ENCODE results near the gene LRRC3.

The LRRC3 gene

DNA sequence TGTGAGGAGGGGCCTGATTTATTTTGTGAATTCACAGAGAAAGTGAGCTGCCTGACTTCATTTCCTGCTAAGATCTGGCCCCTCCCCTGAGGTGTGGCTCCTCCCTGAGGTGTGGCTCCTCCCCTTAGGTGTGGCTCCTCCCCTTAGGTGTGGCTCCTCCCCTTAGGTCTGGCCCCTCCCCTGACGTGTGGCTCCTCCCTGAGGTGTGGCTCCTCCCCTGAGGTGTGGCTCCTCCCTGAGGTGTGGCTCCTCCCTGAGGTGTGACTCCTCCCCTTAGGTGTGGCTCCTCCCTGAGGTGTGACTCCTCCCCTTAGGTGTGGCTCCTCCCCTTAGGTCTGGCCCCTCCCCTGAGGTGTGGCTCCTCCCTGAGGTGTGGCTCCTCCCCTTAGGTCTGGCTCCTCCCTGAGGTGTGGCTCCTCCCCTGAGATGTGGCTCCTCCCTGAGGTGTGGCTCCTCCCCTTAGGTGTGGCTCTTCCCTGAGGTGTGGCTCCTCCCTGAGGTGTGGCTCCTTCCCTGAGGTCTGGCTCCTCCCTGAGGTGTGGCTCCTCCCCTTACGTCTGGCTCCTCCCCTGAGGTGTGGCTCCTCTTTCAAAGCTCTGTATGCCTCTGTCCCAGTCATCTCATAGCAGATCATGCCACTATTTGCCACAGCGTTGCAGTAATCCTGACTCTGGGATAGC, 26.9 kb upstream of the LRRC3 start:
- POLR2A ChIA-PET, result interaction anchor here (1.1 kb wide), 1 partner anchor 90 kb away, joined by 3 read pairs; no protein-coding TSS in a partner anchor
- TF ChIP-seq MZF1 (tag by site-specific recombination; IDR thresholded peaks at IDR 0.05; ENCODE audit: borderline replicate concordance), result no peak
- TF ChIP-seq SP3 (tag by site-specific recombination; IDR thresholded peaks at IDR 0.05), result peak; percentile 50
- TF ChIP-seq KLF8 (tag by site-specific recombination; IDR thresholded peaks at IDR 0.05), result peak; percentile 76
- TF ChIP-seq ZNF843 (tag by site-specific recombination; IDR thresholded peaks at IDR 0.05), result no peak
- TF ChIP-seq, protein P1, sequence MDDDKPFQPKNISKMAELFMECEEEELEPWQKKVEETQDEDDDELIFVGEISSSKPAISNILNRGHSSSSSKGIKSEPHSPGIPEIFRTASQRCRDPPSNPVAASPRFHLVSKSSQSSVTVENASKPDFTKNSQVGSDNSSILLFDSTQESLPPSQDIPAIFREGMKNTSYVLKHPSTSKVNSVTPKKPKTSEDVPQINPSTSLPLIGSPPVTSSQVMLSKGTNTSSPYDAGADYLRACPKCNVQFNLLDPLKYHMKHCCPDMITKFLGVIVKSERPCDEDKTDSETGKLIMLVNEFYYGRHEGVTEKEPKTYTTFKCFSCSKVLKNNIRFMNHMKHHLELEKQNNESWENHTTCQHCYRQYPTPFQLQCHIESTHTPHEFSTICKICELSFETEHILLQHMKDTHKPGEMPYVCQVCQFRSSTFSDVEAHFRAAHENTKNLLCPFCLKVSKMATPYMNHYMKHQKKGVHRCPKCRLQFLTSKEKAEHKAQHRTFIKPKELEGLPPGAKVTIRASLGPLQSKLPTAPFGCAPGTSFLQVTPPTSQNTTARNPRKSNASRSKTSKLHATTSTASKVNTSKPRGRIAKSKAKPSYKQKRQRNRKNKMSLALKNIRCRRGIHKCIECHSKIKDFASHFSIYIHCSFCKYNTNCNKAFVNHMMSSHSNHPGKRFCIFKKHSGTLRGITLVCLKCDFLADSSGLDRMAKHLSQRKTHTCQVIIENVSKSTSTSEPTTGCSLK (tag by site-specific recombination; IDR thresholded peaks at IDR 0.05), result no peak
- TF ChIP-seq ZNF341 (tag by site-specific recombination; IDR thresholded peaks at IDR 0.05; ENCODE audit: low read depth), result peak; percentile 45
- H3K27ac ChIP-seq (ENCODE audit: extremely low read depth, low read depth, low read length), result no peak overlapping the region
- H3K9me3 ChIP-seq (ENCODE audit: control insufficient read depth, insufficient read depth, low read depth, low read length), result no peaks in the 10 kb centered on the region
- H3K4me1 ChIP-seq (ENCODE audit: control insufficient read depth, insufficient read depth, low read length), result no peaks in the 10 kb centered on the region
- no peaks in the 10 kb centered on the region for H3K36me3 ChIP-seq (ENCODE audit: control insufficient read depth in 2 of 2, insufficient read depth in 1 of 2, low read length in 2 of 2)
- no peak overlapping the region for H3K4me3 ChIP-seq (ENCODE audit: low read depth, low read length)
- CTCF ChIA-PET, result interaction anchor here (0.6 kb wide), 1 partner anchor 665 kb away, joined by 5 read pairs; no protein-coding TSS in a partner anchor

DNA sequence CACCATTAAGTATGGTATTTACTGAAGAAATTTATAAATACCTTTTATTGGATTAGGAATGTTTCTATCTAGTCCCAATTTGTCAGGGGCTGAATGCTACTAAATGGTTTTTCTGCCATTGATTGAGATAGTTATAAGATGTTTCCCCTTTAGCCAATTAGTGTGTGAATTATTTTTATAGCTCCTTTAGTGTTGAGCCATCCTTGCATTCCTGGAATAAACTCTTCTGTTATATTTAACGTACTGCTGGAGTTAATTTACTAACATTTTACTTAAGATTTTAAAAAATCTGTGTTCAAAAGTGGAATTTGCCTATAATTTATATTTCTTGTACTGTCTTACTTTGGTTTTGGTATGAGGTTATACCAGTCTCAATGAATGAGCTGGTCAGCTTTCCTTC, 25.4 kb upstream of the LRRC3 start:
- no peaks in the 10 kb centered on the region for H3K9me3 ChIP-seq (ENCODE audit: control insufficient read depth, insufficient read depth, low read depth, low read length)
- no peaks in the 10 kb centered on the region for H3K4me1 ChIP-seq (ENCODE audit: control insufficient read depth, insufficient read depth, low read length)
- H3K4me3 ChIP-seq (ENCODE audit: low read depth, low read length), result no peak overlapping the region
- H3K27ac ChIP-seq (ENCODE audit: extremely low read depth, low read depth, low read length), result no peak overlapping the region
- CTCF ChIA-PET, result interaction anchor here (0.6 to 1.0 kb wide), 4 partner anchors 50 to 627 kb away, joined by 3 to 5 read pairs (median 4); no protein-coding TSS in a partner anchor
- POLR2A ChIA-PET, result interaction anchor here (1.0 kb wide), 1 partner anchor 91 kb away, joined by 4 read pairs; the partner anchor contains the start of gene CFAP410
- no peaks in the 10 kb centered on the region for H3K36me3 ChIP-seq (ENCODE audit: control insufficient read depth in 2 of 2, insufficient read depth in 1 of 2, low read length in 2 of 2)
- TF ChIP-seq ZNF341 (tag by site-specific recombination; IDR thresholded peaks at IDR 0.05; ENCODE audit: low read depth) (no peak), SETDB1 (IDR thresholded peaks at IDR 0.05; ENCODE audit: insufficient read length, low read length) (peak; percentile 68), ZNF777 (tag by site-specific recombination; IDR thresholded peaks at IDR 0.05; ENCODE audit: borderline replicate concordance) (no peak)

DNA sequence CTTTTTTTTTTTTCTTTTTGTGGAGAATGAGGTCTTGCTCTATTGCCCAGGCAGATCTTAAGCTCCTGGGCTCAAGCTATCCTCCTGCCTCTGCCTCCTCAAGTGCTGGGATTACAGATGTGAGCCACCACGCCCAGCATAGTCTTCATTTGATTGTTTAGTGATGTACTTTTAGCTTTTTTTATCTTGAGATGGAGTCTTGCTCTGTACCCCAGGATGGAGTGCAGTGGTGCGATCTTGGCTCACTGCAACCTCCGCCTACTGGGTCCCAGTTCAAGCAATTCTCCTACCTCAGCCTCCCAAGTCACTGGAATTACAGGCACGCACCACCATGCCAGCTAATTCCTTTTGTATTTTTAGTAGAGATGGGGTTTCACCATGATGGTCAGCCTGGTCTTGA, 24.0 kb upstream of the LRRC3 start:
- POLR2A ChIA-PET, result no interaction called here
- TF ChIP-seq, protein P2, sequence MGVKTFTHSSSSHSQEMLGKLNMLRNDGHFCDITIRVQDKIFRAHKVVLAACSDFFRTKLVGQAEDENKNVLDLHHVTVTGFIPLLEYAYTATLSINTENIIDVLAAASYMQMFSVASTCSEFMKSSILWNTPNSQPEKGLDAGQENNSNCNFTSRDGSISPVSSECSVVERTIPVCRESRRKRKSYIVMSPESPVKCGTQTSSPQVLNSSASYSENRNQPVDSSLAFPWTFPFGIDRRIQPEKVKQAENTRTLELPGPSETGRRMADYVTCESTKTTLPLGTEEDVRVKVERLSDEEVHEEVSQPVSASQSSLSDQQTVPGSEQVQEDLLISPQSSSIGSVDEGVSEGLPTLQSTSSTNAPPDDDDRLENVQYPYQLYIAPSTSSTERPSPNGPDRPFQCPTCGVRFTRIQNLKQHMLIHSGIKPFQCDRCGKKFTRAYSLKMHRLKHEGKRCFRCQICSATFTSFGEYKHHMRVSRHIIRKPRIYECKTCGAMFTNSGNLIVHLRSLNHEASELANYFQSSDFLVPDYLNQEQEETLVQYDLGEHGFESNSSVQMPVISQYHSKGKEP (tag by site-specific recombination; IDR thresholded peaks at IDR 0.05), result no peak
- TF ChIP-seq ZNF660 (tag by site-specific recombination; IDR thresholded peaks at IDR 0.05), result no peak
- TF ChIP-seq ZNF670 (tag by site-specific recombination; IDR thresholded peaks at IDR 0.05; ENCODE audit: low read depth), result no peak
- no peak for TF ChIP-seq GLIS1 (tag by site-specific recombination; IDR thresholded peaks at IDR 0.05)
- no peak for TF ChIP-seq ZNF621 (tag by site-specific recombination; IDR thresholded peaks at IDR 0.05)
- TF ChIP-seq, protein P3, sequence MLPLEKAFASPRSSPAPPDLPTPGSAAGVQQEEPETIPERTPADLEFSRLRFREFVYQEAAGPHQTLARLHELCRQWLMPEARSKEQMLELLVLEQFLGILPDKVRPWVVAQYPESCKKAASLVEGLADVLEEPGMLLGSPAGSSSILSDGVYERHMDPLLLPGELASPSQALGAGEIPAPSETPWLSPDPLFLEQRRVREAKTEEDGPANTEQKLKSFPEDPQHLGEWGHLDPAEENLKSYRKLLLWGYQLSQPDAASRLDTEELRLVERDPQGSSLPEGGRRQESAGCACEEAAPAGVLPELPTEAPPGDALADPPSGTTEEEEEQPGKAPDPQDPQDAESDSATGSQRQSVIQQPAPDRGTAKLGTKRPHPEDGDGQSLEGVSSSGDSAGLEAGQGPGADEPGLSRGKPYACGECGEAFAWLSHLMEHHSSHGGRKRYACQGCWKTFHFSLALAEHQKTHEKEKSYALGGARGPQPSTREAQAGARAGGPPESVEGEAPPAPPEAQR (tag by site-specific recombination; IDR thresholded peaks at IDR 0.05), result no peak
- no peak for TF ChIP-seq ZNF394 (tag by site-specific recombination; IDR thresholded peaks at IDR 0.05; ENCODE audit: borderline replicate concordance)
- no peak for TF ChIP-seq OVOL3 (tag by site-specific recombination; IDR thresholded peaks at IDR 0.05)
- no peak for TF ChIP-seq ZFP3 (tag by site-specific recombination; IDR thresholded peaks at IDR 0.05; ENCODE audit: low read depth)
- TF ChIP-seq KLF9 (tag by site-specific recombination; IDR thresholded peaks at IDR 0.05; ENCODE audit: low read depth), result no peak
- TF ChIP-seq, protein P4, sequence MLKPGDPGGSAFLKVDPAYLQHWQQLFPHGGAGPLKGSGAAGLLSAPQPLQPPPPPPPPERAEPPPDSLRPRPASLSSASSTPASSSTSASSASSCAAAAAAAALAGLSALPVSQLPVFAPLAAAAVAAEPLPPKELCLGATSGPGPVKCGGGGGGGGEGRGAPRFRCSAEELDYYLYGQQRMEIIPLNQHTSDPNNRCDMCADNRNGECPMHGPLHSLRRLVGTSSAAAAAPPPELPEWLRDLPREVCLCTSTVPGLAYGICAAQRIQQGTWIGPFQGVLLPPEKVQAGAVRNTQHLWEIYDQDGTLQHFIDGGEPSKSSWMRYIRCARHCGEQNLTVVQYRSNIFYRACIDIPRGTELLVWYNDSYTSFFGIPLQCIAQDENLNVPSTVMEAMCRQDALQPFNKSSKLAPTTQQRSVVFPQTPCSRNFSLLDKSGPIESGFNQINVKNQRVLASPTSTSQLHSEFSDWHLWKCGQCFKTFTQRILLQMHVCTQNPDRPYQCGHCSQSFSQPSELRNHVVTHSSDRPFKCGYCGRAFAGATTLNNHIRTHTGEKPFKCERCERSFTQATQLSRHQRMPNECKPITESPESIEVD (tag by site-specific recombination; IDR thresholded peaks at IDR 0.05), result no peak
- TF ChIP-seq ZNF16 (tag by site-specific recombination; IDR thresholded peaks at IDR 0.05; ENCODE audit: low read depth), result no peak
- TF ChIP-seq HOXA7 (CRISPR knock-in tag; IDR thresholded peaks at IDR 0.05; ENCODE audit: borderline replicate concordance), result no peak
- TF ChIP-seq RBAK (tag by site-specific recombination; IDR thresholded peaks at IDR 0.05), result no peak
- CTCF ChIA-PET, result interaction anchor here (0.6 kb wide), 1 partner anchor 9 kb away, joined by 4 read pairs; no protein-coding TSS in a partner anchor
- H3K4me1 ChIP-seq (ENCODE audit: control insufficient read depth, insufficient read depth, low read length), result no peaks in the 10 kb centered on the region
- H3K36me3 ChIP-seq (ENCODE audit: control insufficient read depth in 2 of 2, insufficient read depth in 1 of 2, low read length in 2 of 2), result no peaks in the 10 kb centered on the region
- H3K27ac ChIP-seq (ENCODE audit: extremely low read depth, low read depth, low read length), result no peak overlapping the region
- H3K9me3 ChIP-seq (ENCODE audit: control insufficient read depth, insufficient read depth, low read depth, low read length), result no peaks in the 10 kb centered on the region
- H3K4me3 ChIP-seq (ENCODE audit: low read depth, low read length), result no peak overlapping the region

All from HEK293 (cell line).